Adipose tissue (tissue), 3 donors: ENCODE measurements around the gene RPS21. TPM values are rescaled to one million over a fixed set of nuclear protein-coding genes. Genes with fewer than 3 reads are reported as not detected.

Source experiments
- H3K27ac ChIP-seq: one replicate; pipeline ENCODE4 v1.5.1; 2013; ENCODE audit warnings: low read depth, low read length
- WGBS, 3 donors: extraction: QIAGEN DNeasy Blood & Tissue Kit; methylation state at CpG; one replicate each; pipeline ENCODE4 v1.1.7; 2013; 5-methylcytosine and 5-hydroxymethylcytosine counted together
- polyA plus RNA-seq, 3 donors: library from polyadenylated mRNA; stranded (reverse); fragments of 200-250 nt; gene quantifications; one replicate each; pipeline ENCODE4 v1.2.3, GENCODE V29; 2013
- donor health status: healthy with polysubstance abuse.
- donor health status: Bipolar disorder and iron deficiency.
- donor health status: healthy.

The RPS21 gene
- polyA plus RNA-seq, 3 donors: 3,685 to 4,426 (median 4,284) TPM

DNA sequence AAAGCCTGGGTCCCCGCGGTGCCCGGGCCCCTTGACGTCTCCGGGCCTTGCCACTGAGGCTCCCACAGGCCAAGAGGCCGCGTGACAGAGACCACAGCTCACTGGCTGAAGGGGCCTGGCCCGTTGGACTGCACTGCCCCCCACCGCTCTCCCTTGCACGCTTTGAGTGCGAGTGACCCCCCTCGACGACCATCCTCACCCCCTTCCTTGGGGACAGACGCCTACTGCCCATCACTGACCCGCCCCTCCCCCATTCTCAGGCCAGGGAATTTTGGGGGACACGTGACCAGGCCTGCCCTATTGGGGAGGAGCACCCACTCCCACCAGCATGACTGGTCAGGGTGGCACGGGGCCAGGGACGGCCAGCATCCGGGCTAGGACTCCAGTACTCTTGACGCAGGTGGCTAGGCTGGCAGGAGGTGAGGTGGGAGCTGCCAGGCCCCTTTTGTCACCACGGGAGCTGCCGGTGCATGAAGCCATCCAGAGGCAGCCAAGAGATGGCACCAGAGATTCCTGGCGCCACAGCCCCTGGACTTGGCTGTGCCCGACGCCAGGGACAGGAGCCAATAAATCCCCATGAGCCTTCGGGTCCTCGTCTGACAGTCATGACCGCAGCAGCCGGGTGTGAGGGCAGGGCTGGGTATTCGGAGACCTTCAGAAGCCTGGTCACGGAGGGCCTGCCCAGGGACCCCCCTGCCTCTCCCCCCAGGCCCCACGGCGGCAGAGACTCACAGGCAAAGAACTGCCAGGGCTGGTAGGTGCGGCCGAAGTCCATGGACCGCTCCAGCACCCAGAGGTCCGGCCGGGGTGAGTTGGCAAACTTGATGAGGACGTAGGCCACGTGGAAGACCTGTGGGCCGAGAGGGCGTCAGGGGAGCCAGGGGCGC lies 34.3 kb upstream of the RPS21 start:
- H3K27ac ChIP-seq: no peak overlapping the region
- WGBS, 3 donors: 74 to 82% (median 79%) methylated on average over 43 of the region's 43 CpGs

DNA sequence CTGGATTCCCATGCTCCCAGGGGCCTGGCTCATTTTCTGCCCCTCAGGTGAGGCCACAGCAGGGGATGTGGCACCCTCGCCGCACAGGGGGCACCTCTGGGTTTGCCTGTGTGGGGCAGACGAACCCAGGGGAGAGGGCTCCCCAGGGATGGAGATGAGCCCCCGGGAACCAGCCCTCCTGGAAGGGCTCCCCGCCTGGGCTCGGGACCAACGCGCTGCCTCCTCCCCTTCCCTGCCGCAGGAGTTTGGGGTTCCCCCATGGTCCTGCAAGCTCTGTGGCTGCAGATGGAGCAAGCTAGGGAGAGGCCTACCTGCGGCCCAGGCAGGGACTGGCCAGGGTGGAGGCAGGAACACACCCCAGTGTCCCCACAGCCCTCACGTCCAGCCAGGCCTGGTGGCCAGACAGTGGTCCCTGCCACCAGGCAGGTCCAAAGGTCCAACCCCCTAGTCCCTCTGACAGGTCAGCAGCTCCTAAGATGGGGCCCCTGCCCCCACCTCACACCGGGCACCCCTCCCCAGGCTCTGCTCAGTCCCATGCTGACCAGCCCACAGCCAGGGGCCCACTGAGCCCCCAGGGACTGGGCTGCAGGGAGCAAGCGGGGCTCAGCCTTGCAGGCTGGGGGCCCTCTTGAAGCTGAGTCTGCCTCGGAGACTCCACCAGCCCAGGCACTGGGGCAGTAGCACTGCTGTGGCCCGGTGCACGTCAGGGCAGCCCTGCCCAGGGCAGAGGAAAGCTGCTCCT lies 33.4 kb upstream of the RPS21 start:
- no peak overlapping the region for H3K27ac ChIP-seq
- 91 to 96% (median 91%) methylated on average over 14 to 16 of the region's 16 CpGs for WGBS, 3 donors

DNA sequence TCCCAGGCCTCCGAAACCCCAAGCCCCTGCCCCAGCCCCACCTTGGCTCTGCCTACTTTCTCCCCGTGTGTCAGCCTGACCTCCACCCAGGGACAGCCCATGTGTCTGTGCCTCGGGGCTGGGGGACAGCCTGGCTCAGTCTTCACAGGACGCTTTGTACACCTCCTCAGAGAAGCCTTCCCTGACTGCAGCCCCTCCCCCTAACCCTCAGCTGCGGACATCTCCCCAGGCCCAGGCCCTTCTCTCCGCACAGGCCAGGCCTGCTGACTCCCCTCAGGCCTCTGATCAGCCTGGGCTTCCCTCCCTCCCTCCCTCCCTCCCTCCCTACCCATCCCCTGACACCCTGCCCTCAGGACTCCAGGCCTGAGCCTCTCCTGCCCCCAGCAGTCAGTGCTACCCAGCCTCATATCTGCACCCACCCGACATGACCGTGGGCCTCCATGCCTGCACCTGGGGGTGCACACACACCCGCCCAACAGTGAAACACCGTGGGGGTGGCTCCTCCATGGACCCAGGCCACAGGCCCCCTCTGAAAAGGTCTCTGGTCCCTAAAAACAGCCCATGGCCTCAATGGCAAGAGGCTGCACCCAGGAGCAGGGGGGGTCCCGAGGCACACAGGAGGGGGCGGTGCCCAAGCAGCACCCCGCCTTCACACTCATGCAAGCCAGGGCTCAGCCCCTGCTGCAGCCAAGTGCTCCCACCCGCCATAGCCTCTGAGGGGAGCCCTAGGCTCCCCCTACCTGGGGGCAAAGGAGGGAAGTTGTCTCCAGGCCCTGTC lies 32.7 kb upstream of the RPS21 start:
- 83 to 91% (median 83%) methylated on average over 11 to 14 of the region's 14 CpGs for WGBS, 3 donors
- no peak overlapping the region for H3K27ac ChIP-seq

DNA sequence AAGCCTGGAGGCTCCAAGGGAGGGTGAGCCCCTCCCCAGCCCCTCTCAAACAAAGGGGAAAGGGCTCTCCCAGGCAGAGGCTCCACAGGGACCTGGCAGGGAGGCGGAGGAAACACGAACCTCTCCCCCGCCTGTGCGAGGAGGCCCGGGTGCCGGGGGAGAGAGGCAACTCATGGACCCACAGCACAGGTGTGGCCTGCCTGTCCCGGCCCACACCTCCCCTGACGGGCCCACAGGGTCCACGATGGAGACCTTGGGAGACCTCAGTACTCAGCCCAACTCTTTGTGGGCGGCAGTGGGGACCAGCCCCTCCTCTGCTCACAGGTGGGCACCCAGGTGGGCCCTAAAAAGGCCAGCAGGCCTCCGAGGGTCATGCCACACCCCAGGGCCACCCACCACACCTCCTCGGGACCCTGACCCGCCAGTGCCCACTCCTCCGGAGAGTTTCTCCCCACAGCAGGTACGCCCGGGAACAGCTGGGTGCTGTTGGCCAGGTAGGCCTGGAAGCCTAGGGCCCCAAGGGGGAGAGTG lies 32.0 kb upstream of the RPS21 start:
- WGBS, 3 donors: 65 to 69% (median 69%) methylated on average over 16 of the region's 16 CpGs

DNA sequence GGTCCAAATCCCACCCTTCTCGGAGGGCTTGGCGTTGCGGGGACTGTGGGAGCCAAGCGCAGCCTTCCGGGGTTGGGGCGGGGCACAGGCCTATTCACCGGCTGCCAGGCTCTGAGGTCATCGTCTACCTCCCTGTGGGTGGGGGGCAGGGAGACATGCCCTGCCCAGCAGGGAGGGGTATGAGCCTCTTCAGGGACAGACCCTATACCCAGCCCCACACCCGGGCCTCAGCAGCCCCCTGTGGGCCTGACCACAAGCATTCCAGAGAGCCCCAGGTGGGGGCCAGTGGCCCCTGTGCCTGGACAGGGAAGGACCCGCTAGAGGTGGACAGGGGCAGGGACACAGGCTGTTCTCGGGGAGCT lies 31.4 kb upstream of the RPS21 start:
- no peak overlapping the region for H3K27ac ChIP-seq
- WGBS, 3 donors: 34 to 50% (median 37%) methylated on average over 10 to 11 of the region's 11 CpGs

More for the DNA sequence above, 32.0 kb upstream of the RPS21 start:
- H3K27ac ChIP-seq: no peak overlapping the region

DNA sequence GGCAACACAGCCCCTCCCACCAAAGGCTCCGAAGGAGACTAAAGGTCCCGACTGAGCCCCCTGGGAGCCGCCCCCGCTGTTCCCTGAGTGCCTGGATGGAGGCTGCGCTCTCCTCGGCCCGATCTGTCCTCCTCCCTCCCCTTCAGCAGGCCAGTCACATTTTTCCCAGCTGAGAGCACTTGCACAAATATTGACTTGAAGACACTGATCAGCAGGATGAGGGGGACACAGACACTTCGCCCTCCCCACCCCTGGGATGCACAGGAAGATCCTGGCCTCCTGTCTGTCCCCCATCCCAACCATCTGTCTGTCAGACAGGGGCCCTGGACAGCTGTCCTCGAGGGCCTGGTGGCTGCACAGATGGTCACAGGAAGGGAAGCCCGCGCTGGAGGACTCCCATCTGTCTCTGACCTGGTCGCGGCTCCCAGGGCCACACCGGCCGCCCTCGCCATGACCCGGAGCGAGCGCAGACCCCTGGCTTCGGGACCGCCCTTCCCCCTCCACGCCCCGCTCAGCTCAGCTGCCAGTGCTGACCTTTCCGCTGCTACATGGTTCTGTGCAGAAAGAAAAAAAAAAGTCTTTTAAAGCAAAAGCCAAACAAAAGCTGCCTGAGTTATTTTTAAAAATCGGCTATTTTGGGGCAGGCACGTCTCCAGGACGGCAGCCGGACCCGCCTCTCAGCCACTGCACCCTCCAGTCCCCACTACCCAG lies 30.9 kb upstream of the RPS21 start:
- 39 to 53% (median 42%) methylated on average over 28 to 29 of the region's 29 CpGs for WGBS, 3 donors
- H3K27ac ChIP-seq: no peak overlapping the region

DNA sequence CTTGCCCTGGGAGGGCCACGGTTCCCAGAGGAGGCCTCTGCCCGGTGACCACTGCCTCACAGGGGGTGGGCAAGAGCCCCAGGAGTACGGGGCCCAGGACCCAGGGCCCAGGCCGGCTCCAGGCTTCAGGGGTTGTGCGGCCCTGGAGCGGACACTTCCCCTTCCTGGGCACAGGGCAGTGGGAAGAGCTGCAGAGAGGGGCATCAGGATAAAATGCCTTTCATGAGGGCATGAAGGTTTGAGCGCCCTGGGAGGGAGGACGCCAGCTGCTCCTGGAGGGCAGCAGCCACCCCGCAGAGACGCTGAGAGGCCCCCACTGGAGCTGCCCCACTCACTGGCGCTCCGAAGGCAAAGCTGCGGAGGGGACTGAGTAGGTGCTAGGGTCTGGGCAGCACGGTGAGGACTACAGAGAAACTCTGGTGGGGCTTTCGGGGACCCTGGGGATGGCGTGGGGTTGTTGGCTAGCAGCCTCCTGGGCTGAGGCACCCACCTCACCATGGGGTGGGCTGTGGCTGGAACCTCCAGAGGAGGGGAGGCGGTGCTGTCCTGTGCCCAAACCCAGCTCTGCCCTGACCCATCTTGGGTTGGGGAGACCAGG lies 30.2 kb upstream of the RPS21 start:
- H3K27ac ChIP-seq: peak overlapping the region; percentile 5

DNA sequence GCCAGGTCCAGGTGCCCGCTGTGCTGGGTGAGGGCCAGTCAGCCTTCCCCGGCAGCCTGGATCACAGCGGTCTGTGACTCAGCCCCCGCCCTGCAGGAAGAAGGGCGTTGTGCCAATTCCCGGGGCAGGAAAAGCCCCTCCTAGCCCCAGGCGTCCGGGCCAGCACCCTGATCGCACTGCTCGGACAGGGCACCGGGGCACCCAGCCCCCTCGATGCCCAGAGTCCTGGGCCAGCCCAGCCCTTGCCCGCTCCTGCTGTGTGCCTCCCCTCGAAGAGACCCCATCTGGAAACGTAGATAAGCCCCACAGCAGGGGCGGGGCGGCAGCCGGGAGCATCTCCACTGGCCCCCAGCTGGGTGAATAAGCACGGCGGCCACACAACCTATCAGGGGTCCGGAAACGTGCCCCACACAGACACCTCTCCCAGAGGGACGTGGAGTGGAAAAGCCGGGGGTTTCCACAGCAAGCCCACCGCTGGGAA lies 29.7 kb upstream of the RPS21 start:
- WGBS, 3 donors: 18 to 55% (median 19%) methylated on average over 24 to 25 of the region's 25 CpGs
- H3K27ac ChIP-seq: no peak overlapping the region

More for the DNA sequence above, 30.2 kb upstream of the RPS21 start:
- 56 to 70% (median 60%) methylated on average over 17 of the region's 17 CpGs for WGBS, 3 donors

DNA sequence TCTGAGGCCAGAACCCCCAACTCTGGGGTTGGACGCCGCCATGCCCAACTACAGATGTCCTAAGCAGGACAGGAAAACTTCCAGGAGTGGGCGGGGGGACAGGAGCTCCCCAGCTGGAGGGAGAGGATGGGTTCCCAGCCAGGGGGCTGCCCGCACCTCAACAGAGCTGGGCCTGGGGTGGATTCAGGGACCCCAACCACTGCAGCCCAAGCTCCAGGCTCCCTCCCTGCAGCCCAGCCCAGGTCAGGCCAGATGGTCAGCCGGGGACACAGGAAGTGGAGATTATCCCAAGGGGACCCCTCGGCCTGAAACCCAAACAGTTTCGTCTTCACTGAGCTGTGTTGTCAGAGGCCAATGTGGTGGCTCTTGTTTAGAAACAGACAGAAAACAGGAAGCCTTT lies 29.2 kb upstream of the RPS21 start:
- 43 to 78% (median 49%) methylated on average over 7 of the region's 7 CpGs for WGBS, 3 donors

DNA sequence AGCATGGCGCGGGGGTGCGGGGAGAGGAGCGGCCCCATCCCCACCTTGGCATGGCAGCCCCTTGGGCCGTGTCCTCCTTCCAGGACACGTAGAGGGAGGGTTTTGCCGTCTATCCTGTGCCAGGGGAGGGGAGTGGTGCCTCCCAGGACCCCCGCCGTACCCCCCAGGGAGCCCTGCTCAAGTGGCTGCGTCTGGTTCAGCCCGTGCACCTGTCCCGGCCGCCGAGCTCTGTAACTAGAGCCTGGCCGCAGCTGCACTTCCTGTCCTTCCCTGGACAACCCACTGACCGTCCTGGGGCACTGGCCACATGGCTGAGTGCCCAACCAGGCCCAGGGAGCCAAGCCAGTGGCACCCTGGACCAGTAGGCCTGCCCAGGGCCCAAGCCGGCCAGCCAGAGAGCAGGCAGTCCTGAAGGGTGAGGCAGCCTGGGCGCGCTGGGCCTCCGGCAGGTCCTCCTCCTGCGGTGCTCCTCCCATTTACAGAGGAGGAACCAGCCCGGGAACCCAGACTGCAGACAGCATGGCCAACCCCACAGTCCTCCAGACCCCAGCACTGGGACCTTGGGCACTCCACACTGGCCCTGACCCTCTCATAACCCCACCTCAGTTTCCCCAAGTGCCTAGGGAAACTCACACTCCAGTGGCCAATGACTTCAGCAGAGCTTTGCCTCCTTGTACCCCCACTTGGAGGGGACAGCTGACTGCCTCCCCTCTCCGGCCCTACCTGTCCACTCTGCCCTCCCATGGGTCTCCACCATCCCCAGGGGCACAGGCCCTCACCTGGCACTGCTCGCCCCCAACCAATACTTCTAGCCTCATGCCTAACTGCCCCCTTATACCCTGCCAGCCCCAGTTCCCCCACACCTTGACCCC lies 28.5 kb upstream of the RPS21 start:
- no peak overlapping the region for H3K27ac ChIP-seq
- WGBS, 3 donors: 59 to 76% (median 64%) methylated on average over 23 to 24 of the region's 24 CpGs

More for the DNA sequence above, 29.2 kb upstream of the RPS21 start:
- H3K27ac ChIP-seq: no peak overlapping the region

DNA sequence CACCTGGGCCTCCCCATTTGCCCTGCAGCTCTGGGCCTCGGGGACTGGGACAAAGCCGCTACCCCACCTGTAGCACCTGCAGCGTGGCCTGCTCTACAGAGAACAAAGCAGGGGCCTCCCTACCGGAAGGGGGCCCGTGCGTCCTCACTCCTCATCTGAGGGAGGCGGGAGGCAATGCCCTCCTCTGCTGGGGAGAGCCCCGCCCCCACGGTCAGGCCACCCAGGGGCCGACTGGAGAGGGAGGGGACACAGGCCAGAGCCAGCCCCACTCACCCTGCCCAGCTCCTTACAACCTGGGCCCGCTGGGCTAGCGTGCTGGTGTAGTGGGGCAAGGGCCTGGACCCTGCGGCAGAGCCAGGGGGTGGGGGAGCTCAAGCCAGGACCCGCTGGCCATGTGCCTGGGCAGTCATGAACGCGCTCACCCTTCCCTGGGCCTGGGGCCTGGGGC lies 27.8 kb upstream of the RPS21 start:
- 56 to 73% (median 60%) methylated on average over 16 of the region's 16 CpGs for WGBS, 3 donors
- H3K27ac ChIP-seq: no peak overlapping the region

DNA sequence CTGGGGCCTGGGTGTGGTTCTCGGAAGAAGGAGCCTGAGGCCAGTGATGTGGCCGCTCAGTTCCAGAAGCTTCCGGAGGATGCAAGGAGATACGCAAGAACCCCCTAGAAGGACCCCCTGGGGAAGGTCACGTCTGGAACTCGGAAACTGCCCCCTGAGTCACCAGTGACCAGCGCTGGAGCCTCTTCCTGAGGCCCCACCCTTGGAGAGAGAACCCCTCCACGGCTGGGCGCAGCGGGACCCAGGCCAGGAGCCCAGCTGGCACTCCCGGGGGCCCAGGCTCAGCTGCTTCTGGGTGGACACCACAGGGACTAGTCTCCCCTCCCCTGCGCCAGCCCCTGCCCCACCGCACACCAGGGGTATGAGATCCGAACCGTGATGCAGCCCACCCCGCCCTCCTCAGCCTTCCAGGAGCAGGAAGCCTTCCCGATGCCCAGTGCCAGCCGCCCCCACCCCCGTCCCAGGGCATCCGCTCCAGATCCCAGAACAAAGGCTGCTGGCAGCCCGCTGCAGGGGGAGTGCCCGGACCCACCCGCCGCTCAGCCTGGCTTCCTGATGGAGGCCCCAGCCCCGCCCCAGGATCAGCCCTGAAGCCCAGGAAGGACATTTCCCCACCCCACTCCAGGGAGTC lies 27.3 kb upstream of the RPS21 start:
- no peak overlapping the region for H3K27ac ChIP-seq
- WGBS, 3 donors: 55 to 76% (median 56%) methylated on average over 25 of the region's 25 CpGs

DNA sequence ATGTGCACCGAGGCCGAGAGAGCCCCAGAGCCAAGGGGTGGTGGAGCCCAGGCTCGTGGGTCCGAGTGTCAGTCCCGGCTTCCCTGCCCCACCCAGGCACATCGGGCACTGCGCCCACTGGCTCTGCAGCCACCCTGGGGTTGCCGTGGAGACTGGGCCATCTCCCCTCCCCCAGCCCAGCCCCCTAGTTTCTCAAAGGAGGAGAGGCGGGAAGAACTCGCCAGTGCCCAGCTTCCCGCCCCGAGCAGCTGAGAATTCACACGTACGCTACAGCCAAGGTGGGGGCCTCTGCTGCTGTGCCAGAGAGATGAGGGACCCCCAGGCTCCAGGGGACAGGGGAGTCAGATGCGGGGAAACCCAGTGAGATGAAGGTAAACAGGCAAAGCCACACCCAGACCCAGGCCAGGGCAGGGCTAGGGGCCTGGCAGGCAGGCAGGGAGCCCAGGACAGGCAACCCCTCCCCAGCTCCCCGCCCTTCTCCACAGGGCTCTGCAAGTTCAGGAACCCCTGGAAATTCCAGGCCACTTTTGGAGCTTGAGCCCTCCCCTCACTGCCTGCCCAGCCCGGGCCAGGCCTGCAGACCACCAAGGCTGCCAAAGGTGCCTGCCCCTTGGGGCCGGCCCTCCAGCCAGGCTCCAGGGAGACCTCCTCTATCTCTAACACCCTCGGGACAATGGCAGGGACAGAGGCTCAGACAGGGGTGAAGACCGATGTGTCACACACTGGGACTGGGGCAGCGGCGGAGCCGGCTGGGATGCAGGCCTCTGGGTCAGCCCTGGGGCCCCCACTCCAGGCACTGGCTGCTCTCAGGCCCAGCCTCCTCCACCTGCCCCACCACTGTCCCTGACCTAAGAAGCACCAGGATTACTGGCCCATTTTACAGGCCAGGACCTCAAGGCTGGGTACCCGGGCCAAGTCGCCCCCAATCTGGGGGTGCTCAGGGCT lies 25.8 kb upstream of the RPS21 start:
- 56 to 73% (median 68%) methylated on average over 25 of the region's 25 CpGs for WGBS, 3 donors
- H3K27ac ChIP-seq: no peak overlapping the region

DNA sequence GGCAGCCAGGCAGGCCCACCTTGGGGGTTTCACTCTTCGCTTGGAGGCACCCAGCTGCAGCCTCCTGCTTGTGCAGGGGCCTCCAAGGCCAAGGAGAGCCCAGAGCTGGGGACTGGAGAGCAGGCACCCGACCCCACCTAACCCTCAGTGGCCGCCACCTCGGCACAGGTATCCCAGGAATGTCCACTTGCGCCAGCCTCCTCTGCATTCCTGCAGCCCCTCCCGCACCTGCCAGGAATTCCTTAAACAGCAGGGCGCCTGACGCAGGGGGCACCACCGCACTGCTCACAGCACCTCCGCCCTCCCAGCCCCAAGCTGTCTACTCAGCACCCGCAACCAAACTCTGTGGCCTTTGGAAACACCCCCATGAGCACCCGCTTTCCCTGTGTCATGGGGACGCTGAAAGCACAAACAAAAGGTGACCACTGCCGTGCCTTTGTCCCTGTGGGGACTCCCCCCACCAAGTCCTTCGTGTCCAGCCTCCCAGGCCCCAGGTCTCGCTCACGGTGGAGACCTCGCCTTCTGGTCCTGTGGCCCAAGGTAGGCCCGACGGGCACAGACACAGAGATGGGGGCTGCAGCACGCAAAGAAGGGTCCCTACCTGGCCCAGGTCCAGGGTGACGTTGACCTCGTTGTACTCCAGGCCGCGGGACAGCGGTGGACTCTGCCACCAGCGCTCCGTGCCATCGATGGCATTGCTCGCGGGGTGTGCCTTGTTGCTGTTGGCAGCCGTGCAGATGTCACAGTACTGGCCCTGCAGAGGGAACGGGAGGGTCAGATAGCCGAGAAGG lies 24.9 kb upstream of the RPS21 start:
- no peak overlapping the region for H3K27ac ChIP-seq
- 74 to 85% (median 79%) methylated on average over 34 of the region's 34 CpGs for WGBS, 3 donors
